Colonic mucosa (tissue), 4 donors: ENCODE data around the gene LRRC7. TPM values are rescaled to one million over a fixed set of nuclear protein-coding genes. Genes with fewer than 3 reads are reported as not detected.
"Not testable (repeated sequence)": the region's sequence is repeated elsewhere in the genome, so short reads cannot be mapped to it uniquely, and the experiment has no call there.

Source experiments
- DNase-seq: peaks from one replicate; pipeline ENCODE4 v3.0.0-alpha.2; 2020
- H3K27ac ChIP-seq: fragments of 200-600 bp; one replicate; pipeline ENCODE4 v1.8.0; 2021
- H3K27me3 ChIP-seq: fragments of 200-600 bp; one replicate; pipeline ENCODE4 v1.8.0; 2021
- H3K36me3 ChIP-seq: fragments of 200-600 bp; one replicate; pipeline ENCODE4 v1.8.0; 2021
- H3K4me1 ChIP-seq: fragments of 200-600 bp; one replicate; pipeline ENCODE4 v1.8.0; 2021; ENCODE audit warnings: mild to moderate bottlenecking
- H3K4me3 ChIP-seq: fragments of 200-600 bp; one replicate; pipeline ENCODE4 v1.8.0; 2021
- H3K9ac ChIP-seq, 2 donors: one replicate each; pipeline ENCODE4 v1.7.0; 2013; ENCODE audit warnings: control low read depth in 2 of 2, low read depth in 2 of 2, low read length in 2 of 2
- H3K9me3 ChIP-seq: fragments of 200-600 bp; one replicate; pipeline ENCODE4 v1.8.0; 2021
- CTCF ChIP-seq: fragments of 200-600 bp; IDR thresholded peaks from one replicate; pipeline ENCODE4 v1.8.0; 2022; ENCODE audit warnings: antibody characterized with exemption, mild to moderate bottlenecking
- intact Hi-C: fragments of 100-400 bp; cut with DNase I; formaldehyde crosslinking; loops from one replicate; pipeline ENCODE4 v1.14.1; 2022
- total RNA-seq, 2 donors: library from RNA; stranded (reverse); fragmentation: NEBNext Ultra II Directional in 1 of 2; extraction: Animal tissue kit (Norgen Biotek cat#: 25700) in 1 of 2; gene quantifications; one replicate each; pipeline ENCODE4 v1.2.1, GENCODE V29; 2021
- donor health status: healthy.
- donor health status: DM: no; HTN: no; CAD: no.
- donor health status: DM: no; HTN: no; CAD: no.

The LRRC7 gene
- total RNA-seq, 2 donors from 2014 or later, result 0.21 to 0.22 TPM

GRCh38 chr1:70041317-70042045 lies 473.8 kb downstream of the LRRC7 start:
- Histone ChIP-seq H3K9ac (no peak overlapping the region), H3K27me3 (no peaks in the 10 kb centered on the region), H3K4me1 (no peaks in the 10 kb centered on the region), H3K36me3 (no peaks in the 10 kb centered on the region), H3K9me3 (no peaks in the 10 kb centered on the region), H3K27ac (no peak overlapping the region), H3K4me3 (no peak overlapping the region)
- no peak for DNase-seq
- intact Hi-C loops, result no loop called here
- no peak for TF ChIP-seq CTCF

DNA sequence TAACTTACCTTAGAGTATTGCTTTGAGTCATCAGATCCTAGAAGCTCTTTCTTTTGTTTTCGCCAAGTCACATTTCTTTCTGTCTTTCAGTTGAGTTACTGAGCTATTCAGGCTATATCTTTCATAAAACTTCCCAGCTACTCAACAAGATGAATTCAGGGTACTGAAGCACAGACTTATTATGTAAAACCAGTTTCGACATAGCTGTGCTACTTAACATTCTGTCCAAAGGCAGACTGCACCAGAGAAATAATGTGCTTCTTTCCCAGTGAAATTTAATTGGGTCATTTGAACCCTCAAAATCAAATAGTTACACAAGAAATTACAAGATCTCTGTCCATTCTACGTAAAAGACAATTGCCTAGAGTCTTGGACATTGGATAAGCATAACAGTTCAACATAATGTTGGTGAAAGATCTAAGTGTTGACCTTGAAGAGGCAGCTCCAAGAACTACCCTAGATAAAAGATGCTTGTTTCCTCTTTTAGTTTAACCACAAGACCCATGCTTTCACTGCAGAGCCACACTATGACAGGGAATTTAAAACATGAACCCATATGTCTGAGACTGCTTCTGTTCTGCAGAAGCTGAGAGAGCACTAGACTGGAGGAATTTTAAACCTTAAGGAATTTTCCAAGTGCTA lies 474.5 kb downstream of the LRRC7 start:
- Histone ChIP-seq H3K4me3 (no peak overlapping the region), H3K27me3 (no peaks in the 10 kb centered on the region), H3K9ac (no peak overlapping the region), H3K27ac (no peak overlapping the region), H3K4me1 (no peaks in the 10 kb centered on the region), H3K36me3 (no peaks in the 10 kb centered on the region), H3K9me3 (no peaks in the 10 kb centered on the region)
- intact Hi-C loops, result no loop called here
- TF ChIP-seq CTCF, result no peak
- DNase-seq, result no peak

- no peaks in the 10 kb centered on the region for H3K36me3 ChIP-seq
- no peaks in the 10 kb centered on the region for H3K27me3 ChIP-seq
- no peak for DNase-seq
- H3K4me1 ChIP-seq, result no peaks in the 10 kb centered on the region
- H3K9ac ChIP-seq, result no peak overlapping the region
- H3K4me3 ChIP-seq, result no peak overlapping the region
- no peak overlapping the region for H3K27ac ChIP-seq
- intact Hi-C loops, result no loop called here
- no peak for TF ChIP-seq CTCF
- no peaks in the 10 kb centered on the region for H3K9me3 ChIP-seq
Measured at GRCh38 chr1:70043804-70044203, 476.1 kb downstream of the LRRC7 start.

DNA sequence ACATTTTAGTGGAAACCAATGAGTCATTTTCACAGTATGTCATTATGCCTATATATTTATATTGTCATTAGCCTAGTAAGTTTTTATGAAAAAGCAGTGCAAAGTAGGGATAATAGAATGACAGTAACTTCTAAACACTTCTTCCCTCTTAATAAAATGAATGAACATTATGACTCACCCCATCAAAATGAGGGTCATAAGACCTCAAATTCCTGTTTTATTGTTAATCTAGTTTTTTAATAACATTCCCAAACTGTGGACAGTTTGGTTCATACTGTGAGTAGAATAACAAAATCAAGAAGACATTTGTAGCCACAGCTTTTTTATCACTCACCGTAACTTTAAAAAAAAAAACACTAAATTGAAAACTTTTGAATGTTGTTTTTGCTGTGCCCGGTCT lies 477.1 kb downstream of the LRRC7 start:
- DNase-seq, result no peak
- no peaks in the 10 kb centered on the region for H3K36me3 ChIP-seq
- H3K4me1 ChIP-seq, result no peaks in the 10 kb centered on the region
- H3K9me3 ChIP-seq, result no peaks in the 10 kb centered on the region
- no peak overlapping the region for H3K27ac ChIP-seq
- no peak overlapping the region for H3K4me3 ChIP-seq
- no peaks in the 10 kb centered on the region for H3K27me3 ChIP-seq
- intact Hi-C loops, result no loop called here
- TF ChIP-seq CTCF, result no peak
- no peak overlapping the region for H3K9ac ChIP-seq

- H3K27ac ChIP-seq, H3K9ac ChIP-seq, DNase-seq, H3K4me1 ChIP-seq, intact Hi-C loops, H3K4me3 ChIP-seq, H3K27me3 ChIP-seq, H3K36me3 ChIP-seq, H3K9me3 ChIP-seq: not testable (repeated sequence)
Measured at GRCh38 chr1:70045581-70045980, 477.9 kb downstream of the LRRC7 start.
